SK-N-SH treated with all-trans-retinoic acid at 6 μM for 48 hours (cell line): ENCODE data around the gene RPS6KA2.

Experiments used
- ATAC-seq: fragments of 200-7000 bp; cut with Tn5 transposase; 3 replicates; pipeline ENCODE4 v1.9.1; 2020; ENCODE audit warnings: mild to moderate bottlenecking, moderate library complexity
- BACH2 ChIP-seq: fragments of 250-450 bp; sonication (Bioruptor Pico); IDR thresholded peaks from 2 replicates; pipeline ENCODE4 v1.9.0; 2021; ENCODE audit warnings: mild to moderate bottlenecking, borderline replicate concordance
- GLIS3 ChIP-seq: fragments of 250-450 bp; sonication (Bioruptor Pico); IDR thresholded peaks from 2 replicates; pipeline ENCODE4 v1.5.0; 2020; ENCODE audit warnings: mild to moderate bottlenecking, moderate library complexity
- ISL1 ChIP-seq: fragments of 250-450 bp; sonication (Bioruptor Pico); IDR thresholded peaks from 2 replicates; pipeline ENCODE4 v2.1.2; 2022; ENCODE audit warnings: mild to moderate bottlenecking, moderate library complexity
- OSR1 ChIP-seq: fragments of 250-450 bp; sonication (Bioruptor Pico); IDR thresholded peaks from 2 replicates; pipeline ENCODE4 v1.8.0; 2022; ENCODE audit warnings: moderate library complexity, mild to moderate bottlenecking, inconsistent platforms
- PATZ1 ChIP-seq: fragments of 250-450 bp; sonication (Bioruptor Pico); IDR thresholded peaks from 2 replicates; pipeline ENCODE4 v1.8.0; 2020; ENCODE audit warnings: mild to moderate bottlenecking, moderate library complexity, borderline replicate concordance
- POU6F1 ChIP-seq: fragments of 250-450 bp; sonication (Bioruptor Pico); IDR thresholded peaks from 2 replicates; pipeline ENCODE4 v1.8.0; 2021; ENCODE audit warnings: low read depth, mild to moderate bottlenecking, moderate library complexity, borderline replicate concordance
- PPARA ChIP-seq: fragments of 250-450 bp; sonication (Bioruptor Pico); IDR thresholded peaks from 2 replicates; pipeline ENCODE4 v1.5.0; 2020; ENCODE audit warnings: mild to moderate bottlenecking, borderline replicate concordance
- RARB ChIP-seq: fragments of 250-450 bp; sonication (Bioruptor Pico); IDR thresholded peaks from 2 replicates; pipeline ENCODE4 v1.8.0; 2021; ENCODE audit warnings: mild to moderate bottlenecking, moderate library complexity
- TOX ChIP-seq: fragments of 250-450 bp; sonication (Bioruptor Pico); IDR thresholded peaks from 2 replicates; pipeline ENCODE4 v1.8.0; 2021; ENCODE audit warnings: mild to moderate bottlenecking, moderate library complexity, borderline replicate concordance
- TSHZ2 ChIP-seq: fragments of 250-450 bp; sonication (Bioruptor Pico); IDR thresholded peaks from 2 replicates; pipeline ENCODE4 v1.5.0; 2020; ENCODE audit warnings: mild to moderate bottlenecking, moderate library complexity
- ZC3H10 ChIP-seq: fragments of 250-450 bp; sonication (Bioruptor Pico); IDR thresholded peaks from 2 replicates; pipeline ENCODE4 v1.5.1; 2021; ENCODE audit warnings: mild to moderate bottlenecking, moderate library complexity
- ZFP3 ChIP-seq: fragments of 250-450 bp; sonication (Bioruptor Pico); IDR thresholded peaks from 2 replicates; pipeline ENCODE4 v1.5.0; 2020; ENCODE audit warnings: mild to moderate bottlenecking, moderate library complexity
- ZNF565 ChIP-seq: fragments of 450-650 bp; formaldehyde crosslinking; conservative IDR thresholded peaks from 2 replicates; pipeline ENCODE4 v1.5.0; 2020; ENCODE audit warnings: low read depth, mild to moderate bottlenecking, moderate library complexity
- TF ChIP-seq, protein P1 (sequence below): fragments of 250-450 bp; sonication (Bioruptor Pico); IDR thresholded peaks from 2 replicates; pipeline ENCODE4 v1.5.1; 2020; ENCODE audit warnings: low read depth, mild to moderate bottlenecking, moderate library complexity

Gene RPS6KA2

DNA sequence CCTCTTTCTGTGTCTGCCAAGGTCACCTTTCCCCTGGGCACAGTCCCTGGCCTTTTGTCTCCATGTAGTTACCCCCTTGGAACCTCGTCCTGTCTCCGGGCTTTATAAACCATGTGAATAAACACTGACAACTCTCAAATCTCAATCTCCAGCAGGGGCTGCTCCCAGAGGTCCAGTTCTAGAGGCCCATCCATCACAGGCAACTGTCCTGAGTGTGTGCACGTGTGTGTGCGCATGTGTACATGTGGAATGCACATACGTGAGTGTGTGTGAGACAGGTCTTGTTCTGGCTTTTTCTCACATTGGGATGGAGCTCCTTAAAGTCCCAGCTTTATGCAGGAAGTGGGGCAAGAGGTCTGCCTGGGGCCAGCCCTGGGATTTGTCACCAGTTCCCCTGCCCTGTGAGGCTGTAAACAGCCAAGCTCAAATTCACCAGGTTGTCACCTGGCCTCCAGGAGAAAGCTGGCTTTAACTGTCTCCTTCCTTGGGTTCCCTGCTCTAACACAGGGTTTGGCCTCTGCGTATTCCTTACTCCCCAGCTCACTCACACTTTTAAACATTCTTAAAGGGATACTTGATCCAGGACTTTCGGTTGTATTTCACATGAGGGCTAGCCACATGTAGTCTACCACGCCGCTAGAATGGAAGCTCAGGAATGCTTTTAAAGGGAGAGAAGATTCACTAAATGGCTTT, 83.3 kb downstream of the RPS6KA2 start (continued):
- TF ChIP-seq RARB (CRISPR knock-in tag) (no peak), TSHZ2 (CRISPR knock-in tag) (no peak), TOX (no peak), POU6F1 (CRISPR knock-in tag) (no peak)
- TF ChIP-seq, all 23 proteins: peak for 0

DNA sequence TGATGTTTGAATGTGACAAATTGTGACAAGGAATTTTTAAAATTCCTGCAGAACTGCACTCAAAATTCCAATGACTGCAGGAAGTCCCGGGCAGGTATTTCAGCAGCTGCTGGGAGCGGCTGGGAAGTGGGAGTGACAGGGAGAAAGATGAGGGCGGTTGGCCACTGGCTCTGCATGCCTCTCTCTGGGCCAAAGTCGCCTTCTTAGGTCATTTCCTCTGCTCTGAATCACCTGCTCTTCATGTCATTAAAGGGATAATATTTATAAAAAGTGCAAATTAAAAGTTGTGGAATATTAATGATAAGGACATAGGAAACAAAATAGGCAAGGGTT, 84.5 kb downstream of the RPS6KA2 start:
- TF ChIP-seq TOX (no peak), ZNF565 (CRISPR knock-in tag) (no peak), ZC3H10 (no peak), PATZ1 (CRISPR knock-in tag) (no peak), BACH2 (CRISPR knock-in tag) (no peak), GLIS3 (CRISPR knock-in tag) (no peak), ISL1 (CRISPR knock-in tag) (no peak), PPARA (no peak), ZFP3 (no peak), OSR1 (no peak), RARB (CRISPR knock-in tag) (no peak), TSHZ2 (CRISPR knock-in tag) (no peak)
- TF ChIP-seq, protein P1, sequence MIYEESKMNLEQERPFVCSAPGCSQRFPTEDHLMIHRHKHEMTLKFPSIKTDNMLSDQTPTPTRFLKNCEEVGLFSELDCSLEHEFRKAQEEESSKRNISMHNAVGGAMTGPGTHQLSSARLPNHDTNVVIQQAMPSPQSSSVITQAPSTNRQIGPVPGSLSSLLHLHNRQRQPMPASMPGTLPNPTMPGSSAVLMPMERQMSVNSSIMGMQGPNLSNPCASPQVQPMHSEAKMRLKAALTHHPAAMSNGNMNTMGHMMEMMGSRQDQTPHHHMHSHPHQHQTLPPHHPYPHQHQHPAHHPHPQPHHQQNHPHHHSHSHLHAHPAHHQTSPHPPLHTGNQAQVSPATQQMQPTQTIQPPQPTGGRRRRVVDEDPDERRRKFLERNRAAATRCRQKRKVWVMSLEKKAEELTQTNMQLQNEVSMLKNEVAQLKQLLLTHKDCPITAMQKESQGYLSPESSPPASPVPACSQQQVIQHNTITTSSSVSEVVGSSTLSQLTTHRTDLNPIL (CRISPR knock-in tag), result no peak
- peak; percentile 57; the same call in 2 of the 3 replicates for ATAC-seq

DNA sequence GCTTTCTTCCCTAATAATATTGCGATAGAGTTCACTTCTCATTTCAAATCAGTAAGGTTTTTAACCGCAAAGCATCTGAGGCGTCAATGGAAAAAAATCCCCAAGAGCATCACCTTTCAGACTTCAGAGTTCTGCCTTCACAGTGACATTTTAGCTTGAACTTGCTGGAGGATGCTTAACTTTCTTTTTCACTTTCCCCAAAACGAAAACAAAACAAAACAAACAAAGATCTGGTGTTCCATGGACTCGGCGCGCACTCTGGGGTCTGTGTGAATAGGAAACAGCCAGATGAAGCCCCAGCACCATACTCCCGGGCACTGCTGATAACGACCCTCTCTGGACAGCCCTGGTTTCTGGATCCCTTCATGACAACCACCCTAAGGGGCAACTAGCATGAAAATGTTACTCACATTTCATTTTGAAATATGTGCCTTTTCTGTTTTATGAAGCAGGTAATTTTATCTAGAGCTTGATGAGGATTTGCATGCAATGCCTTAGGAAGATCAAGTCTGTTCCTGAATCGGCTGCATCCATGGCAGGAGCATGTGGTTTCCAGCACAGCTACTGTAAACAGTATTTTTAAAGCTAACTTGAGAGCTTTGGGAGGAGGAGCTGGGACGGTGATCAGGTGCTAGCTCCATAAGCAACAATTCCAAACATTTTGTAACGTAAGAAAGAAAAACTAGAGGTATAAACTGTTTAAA, 85.0 kb downstream of the RPS6KA2 start:
- TF ChIP-seq ZC3H10 (no peak), ZNF565 (CRISPR knock-in tag) (no peak), POU6F1 (CRISPR knock-in tag) (no peak)
- TF ChIP-seq, all 23 proteins: peak for 0
- ATAC-seq, result no peak
